Immature natural killer cell (primary cell): ENCODE results near the gene NUMB. TPM values are rescaled to one million over a fixed set of nuclear protein-coding genes. Genes with fewer than 3 reads are reported as not detected.

Experiments
- DNase-seq, 3 donors: peaks; one replicate each; pipeline ENCODE4 v3.0.0; 2022; ENCODE audit warnings: mixed read lengths in 1 of 3
- H3K27ac Mint-ChIP-seq, 6 donors: one replicate each; pipeline ENCODE4 v1.8.0; 2020; ENCODE audit warnings: mixed read lengths in 6 of 6, mild to moderate bottlenecking in 5 of 6, inconsistent platforms in 4 of 6, moderate library complexity in 3 of 6
- H3K27me3 Mint-ChIP-seq, 3 donors: one replicate each; pipeline ENCODE4 v1.8.0; 2020 to 2021; ENCODE audit warnings: low read depth in 3 of 3, mild to moderate bottlenecking in 3 of 3, mixed read lengths in 3 of 3, moderate library complexity in 3 of 3, inconsistent platforms in 1 of 3
- H3K36me3 Mint-ChIP-seq, 3 donors: one replicate each; pipeline ENCODE4 v1.8.0; 2020; ENCODE audit warnings: mixed read lengths in 3 of 3, inconsistent platforms in 2 of 3, mild to moderate bottlenecking in 2 of 3
- H3K4me1 Mint-ChIP-seq, 2 donors: one replicate each; pipeline ENCODE4 v1.8.0; 2020; ENCODE audit warnings: inconsistent platforms in 2 of 2, mild to moderate bottlenecking in 2 of 2, mixed read lengths in 2 of 2, moderate library complexity in 1 of 2
- H3K4me3 Mint-ChIP-seq, 5 donors: one replicate each; pipeline ENCODE4 v1.8.0; 2020; ENCODE audit warnings: mild to moderate bottlenecking in 5 of 5, mixed read lengths in 5 of 5, inconsistent platforms in 3 of 5, moderate library complexity in 3 of 5
- H3K9me3 Mint-ChIP-seq, 6 donors: one replicate each; pipeline ENCODE4 v1.8.0; 2020; ENCODE audit warnings: mild to moderate bottlenecking in 6 of 6, mixed read lengths in 6 of 6, inconsistent platforms in 4 of 6, moderate library complexity in 3 of 6
- polyA plus RNA-seq, 3 donors: library from polyadenylated mRNA; unstranded; fragments of 300-500 nt; fragmentation: Illumina TruSeq; gene quantifications; one replicate each; pipeline ENCODE4 v1.2.3, GENCODE V29; 2021

NUMB gene
- polyA plus RNA-seq, 3 donors from 2014 or later = 14.1 to 32.4 (median 17.7) TPM

DNA sequence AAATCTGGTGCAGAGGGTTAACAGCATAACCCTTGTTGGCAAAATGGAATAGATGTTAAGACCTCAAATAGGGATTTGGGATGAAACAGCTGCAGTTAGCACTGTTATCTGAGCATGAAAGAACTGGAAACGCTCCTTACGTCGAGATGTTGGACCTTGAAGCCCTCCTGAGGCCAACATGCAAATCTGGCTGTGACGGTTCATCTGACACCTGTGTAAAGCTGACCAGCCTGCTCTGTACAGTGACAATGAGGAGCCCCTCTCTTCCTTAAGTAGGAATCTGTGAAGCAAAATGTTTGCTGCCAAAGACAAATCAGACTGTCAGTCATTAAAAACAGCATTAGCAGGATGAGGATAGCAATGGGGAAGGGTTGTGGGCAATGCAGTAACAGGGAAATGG is 184.5 kb downstream of the NUMB start:
- H3K4me1 Mint-ChIP-seq = peaks cover 19 to 21% of the 10 kb centered on the region in 2 donors
- H3K36me3 Mint-ChIP-seq = peaks cover 0 to 13% (median 8%) of the 10 kb centered on the region in 3 donors
- H3K4me3 Mint-ChIP-seq = no peak overlapping the region
- no peaks in the 10 kb centered on the region for H3K27me3 Mint-ChIP-seq
- no peak overlapping the region for H3K27ac Mint-ChIP-seq
- DNase-seq = no peak
- no peaks in the 10 kb centered on the region for H3K9me3 Mint-ChIP-seq

DNA sequence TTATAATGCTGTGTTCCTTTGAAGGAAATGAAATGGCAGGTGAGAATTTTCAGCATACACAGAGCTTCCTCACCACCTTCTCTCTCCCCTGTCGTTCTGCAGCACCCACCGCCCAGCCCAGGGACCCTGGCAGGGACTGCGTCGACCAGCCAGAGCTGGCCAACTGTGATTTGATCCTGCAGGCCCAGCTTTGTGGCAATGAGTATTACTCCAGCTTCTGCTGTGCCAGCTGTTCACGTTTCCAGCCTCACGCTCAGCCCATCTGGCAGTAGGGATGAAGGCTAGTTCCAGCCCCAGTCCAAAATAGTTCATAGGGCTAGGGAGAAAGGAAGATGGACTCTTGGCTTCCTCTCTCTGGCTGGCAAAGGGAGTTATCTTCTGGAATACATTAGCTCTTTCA is 186.0 kb downstream of the NUMB start:
- Mint-ChIP-seq H3K27ac (no peak overlapping the region), H3K4me3 (no peak overlapping the region), H3K9me3 (no peaks in the 10 kb centered on the region)

DNA sequence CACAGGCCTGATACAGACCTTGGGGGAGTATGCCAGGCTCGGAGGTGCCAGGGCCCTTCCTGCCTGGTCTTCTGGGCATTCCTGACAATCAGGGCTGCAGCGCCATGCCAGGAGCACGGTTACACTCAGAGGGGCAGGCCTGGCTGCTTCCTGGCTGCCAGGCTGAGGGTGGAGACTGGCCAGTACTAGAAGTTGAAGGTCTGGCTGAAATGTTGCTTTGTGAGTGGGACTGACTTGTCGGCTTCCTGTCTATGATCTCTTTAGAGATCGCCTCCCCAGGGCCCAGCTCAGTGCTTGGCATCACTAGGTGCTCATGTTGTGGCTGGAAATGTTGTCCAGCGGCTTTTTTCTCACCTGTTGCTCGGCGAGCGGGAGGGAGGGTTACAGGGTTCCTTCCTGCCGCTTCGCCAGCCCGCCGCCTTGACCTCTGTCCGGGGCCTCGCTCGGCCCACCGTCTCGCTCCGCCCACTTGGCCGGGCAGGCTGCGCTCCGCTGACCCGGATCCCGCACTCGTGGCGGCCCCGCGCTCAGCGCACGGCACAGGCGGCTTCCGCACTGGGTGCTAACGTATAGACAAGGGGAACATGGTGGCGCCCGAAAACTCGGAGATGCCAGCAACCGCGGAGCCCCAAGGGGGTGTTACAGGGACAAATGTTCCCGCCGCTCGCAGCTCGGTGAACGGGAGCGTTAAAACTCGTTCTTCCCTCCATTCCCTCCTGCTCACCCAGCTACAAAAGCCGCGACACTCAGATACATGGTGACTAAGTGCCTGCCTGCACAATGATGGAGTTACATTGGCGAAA is 188.4 kb downstream of the NUMB start:
- H3K4me3 Mint-ChIP-seq = peak overlapping the region; percentile 69 to 90 (median 88)
- H3K36me3 Mint-ChIP-seq = no peaks in the 10 kb centered on the region
- H3K27me3 Mint-ChIP-seq = peaks cover 0 to 5% (median 1%) of the 10 kb centered on the region in 3 donors
- H3K27ac Mint-ChIP-seq = peak overlapping the region; percentile 31 to 88 (median 72)
- peak; percentile 14 to 21 (median 19) for DNase-seq
- peaks cover 19 to 22% of the 10 kb centered on the region in 2 donors for H3K4me1 Mint-ChIP-seq
- no peaks in the 10 kb centered on the region for H3K9me3 Mint-ChIP-seq

More for the DNA sequence above, 186.0 kb downstream of the NUMB start:
- DNase-seq = no peak
- peaks cover 0 to 5% (median 0%) of the 10 kb centered on the region in 3 donors for H3K27me3 Mint-ChIP-seq
- peaks cover 19 to 22% of the 10 kb centered on the region in 2 donors for H3K4me1 Mint-ChIP-seq
- H3K36me3 Mint-ChIP-seq = peaks cover 0 to 12% (median 8%) of the 10 kb centered on the region in 3 donors

DNA sequence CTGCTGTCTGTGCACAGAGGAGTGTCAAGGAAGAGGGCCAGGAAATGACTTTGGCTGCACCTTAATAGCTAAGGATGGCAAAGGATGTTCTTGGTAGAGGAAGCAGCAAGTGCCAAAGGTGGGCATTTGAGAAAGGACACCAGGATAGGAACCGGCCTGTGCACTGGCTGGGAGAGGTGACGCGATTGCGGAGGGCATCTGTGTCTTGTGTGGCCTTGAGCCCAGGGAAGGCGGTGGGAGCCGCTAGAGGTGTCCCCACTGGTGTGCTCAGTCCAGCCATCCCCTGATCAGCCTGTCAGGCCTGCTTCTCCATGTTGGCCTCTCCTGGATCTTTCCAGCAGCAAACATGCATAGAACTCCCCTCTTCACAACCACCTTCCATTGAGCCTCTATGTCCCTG is 190.9 kb downstream of the NUMB start:
- DNase-seq = no peak
- Mint-ChIP-seq H3K36me3 (no peaks in the 10 kb centered on the region), H3K4me1 (peaks cover 19 to 22% of the 10 kb centered on the region in 2 donors), H3K27ac (no peak overlapping the region), H3K9me3 (no peaks in the 10 kb centered on the region), H3K27me3 (peaks cover 0 to 5% (median 1%) of the 10 kb centered on the region in 3 donors), H3K4me3 (peak overlapping the region in 1 of 5 donors; percentile 18)

DNA sequence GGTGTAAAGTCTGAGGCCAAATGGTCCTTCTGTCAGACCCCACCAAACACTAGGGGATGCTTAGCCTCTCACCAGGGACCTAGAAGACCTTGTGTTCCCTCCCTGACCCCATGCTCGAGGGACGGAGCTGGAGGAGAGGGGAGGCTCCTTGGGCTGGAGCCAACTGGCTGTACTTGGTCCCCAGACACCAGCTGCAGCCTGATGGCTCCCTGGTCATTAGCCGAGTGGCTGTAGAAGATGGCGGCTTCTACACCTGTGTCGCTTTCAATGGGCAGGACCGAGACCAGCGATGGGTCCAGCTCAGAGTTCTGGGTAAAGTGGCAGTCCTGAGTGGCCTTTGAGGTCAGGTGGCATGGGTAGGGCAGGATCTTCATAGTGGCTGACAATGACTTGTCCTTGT is 192.0 kb downstream of the NUMB start:
- DNase-seq = no peak
- Mint-ChIP-seq H3K27me3 (peaks cover 0 to 5% (median 1%) of the 10 kb centered on the region in 3 donors), H3K9me3 (no peaks in the 10 kb centered on the region), H3K27ac (no peak overlapping the region), H3K4me1 (peaks cover 19 to 22% of the 10 kb centered on the region in 2 donors), H3K36me3 (no peaks in the 10 kb centered on the region), H3K4me3 (no peak overlapping the region)

DNA sequence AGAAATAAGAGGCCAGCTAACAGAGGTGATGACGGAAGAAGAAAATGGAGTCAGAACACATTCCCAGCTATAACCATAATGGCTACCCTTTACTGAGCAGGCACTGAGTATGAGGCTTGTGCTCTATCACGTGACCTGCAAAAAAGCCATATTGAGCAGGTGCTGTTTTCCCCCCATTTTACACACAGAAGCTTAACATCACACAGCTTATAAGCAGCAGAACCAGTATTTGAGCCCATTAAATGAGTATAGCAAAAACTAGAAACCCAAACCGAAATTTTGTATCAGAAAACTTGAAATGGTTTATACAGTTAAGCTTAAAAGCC is 192.7 kb downstream of the NUMB start:
- H3K36me3 Mint-ChIP-seq = no peaks in the 10 kb centered on the region
- H3K27me3 Mint-ChIP-seq = peaks cover 0 to 5% (median 1%) of the 10 kb centered on the region in 3 donors
- peaks cover 17 to 20% of the 10 kb centered on the region in 2 donors for H3K4me1 Mint-ChIP-seq
- H3K9me3 Mint-ChIP-seq = no peaks in the 10 kb centered on the region
- H3K27ac Mint-ChIP-seq = no peak overlapping the region
- H3K4me3 Mint-ChIP-seq = no peak overlapping the region
- no peak for DNase-seq

DNA sequence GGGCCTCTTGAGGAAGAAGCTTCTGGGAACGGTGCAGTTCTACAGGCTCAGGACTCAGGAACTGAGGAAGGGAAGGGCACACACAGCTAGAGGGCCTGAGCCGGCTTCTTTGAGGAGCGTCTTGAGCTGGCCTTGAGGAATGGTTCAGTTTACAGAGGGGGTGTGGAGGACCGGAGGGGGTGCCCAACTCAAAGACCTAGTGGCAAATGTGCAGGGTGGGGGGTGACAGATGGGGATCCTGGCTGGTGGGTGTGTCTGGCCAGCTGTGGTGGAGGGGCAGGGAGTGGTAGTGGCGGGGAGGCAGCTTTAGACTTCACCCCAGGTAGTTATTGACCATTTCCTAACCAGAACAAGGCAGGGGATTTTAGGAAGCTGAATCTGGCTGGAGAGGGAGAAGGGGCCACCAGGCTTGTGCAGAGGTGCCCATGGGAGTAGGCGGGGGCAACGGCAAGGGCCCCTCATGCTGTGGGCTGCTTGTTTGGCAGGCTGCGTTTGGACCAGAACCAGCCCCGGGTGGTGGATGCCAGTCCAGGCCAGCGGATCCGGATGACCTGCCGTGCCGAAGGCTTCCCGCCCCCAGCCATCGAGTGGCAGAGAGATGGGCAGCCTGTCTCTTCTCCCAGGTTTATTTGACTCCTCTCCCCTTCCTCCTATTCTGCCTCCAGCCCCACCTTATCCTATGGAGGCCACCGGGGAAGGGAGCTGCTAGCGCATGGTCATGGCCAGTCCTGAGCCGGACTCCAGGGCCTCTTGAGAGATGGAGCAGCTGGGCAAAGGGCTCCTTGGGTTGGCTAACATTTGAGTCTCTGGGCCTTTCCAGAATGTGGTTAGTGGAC is 193.2 kb downstream of the NUMB start:
- H3K9me3 Mint-ChIP-seq = no peaks in the 10 kb centered on the region
- peaks cover 0 to 5% (median 1%) of the 10 kb centered on the region in 3 donors for H3K27me3 Mint-ChIP-seq
- H3K4me3 Mint-ChIP-seq = no peak overlapping the region
- no peak for DNase-seq
- no peaks in the 10 kb centered on the region for H3K36me3 Mint-ChIP-seq
- H3K27ac Mint-ChIP-seq = no peak overlapping the region
- peaks cover 11 to 14% of the 10 kb centered on the region in 2 donors for H3K4me1 Mint-ChIP-seq

DNA sequence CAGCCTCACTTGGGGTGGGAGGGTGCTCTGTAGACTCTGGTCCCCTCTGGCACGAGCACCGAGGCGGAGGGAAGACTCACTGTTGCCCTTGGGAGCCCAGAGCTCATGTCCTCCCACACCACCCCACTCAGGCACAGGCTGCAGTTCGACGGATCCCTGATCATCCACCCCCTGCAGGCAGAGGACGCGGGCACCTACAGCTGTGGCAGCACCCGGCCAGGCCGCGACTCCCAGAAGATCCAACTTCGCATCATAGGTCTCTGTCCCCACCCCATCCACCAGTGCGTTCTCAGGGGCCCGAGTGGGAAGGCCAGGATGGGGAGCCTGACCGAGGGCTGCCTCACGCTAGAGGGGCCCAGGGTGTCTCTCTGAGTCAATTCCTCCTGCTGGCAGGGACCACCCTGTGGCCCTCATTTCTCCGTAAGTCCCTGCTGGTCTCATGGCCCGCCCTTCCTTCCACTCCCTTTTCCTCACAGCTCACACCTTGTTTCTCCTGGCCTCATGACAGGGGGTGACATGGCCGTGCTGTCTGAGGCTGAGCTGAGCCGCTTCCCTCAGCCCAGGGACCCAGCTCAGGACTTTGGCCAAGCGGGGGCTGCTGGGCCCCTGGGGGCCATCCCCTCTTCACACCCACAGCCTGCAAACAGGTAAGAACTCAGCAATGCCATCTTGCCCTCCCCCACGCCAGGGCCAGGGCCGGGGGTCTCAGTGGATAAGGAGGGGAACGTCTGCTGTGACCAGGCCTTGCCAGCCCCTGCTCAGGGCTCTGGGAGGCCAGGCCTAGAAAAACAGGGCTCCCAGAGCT is 194.1 kb downstream of the NUMB start:
- peaks cover 0 to 5% (median 1%) of the 10 kb centered on the region in 3 donors for H3K27me3 Mint-ChIP-seq
- DNase-seq = no peak
- H3K4me3 Mint-ChIP-seq = no peak overlapping the region
- peaks cover 5 to 7% of the 10 kb centered on the region in 2 donors for H3K4me1 Mint-ChIP-seq
- H3K27ac Mint-ChIP-seq = no peak overlapping the region
- H3K36me3 Mint-ChIP-seq = no peaks in the 10 kb centered on the region
- H3K9me3 Mint-ChIP-seq = no peaks in the 10 kb centered on the region

DNA sequence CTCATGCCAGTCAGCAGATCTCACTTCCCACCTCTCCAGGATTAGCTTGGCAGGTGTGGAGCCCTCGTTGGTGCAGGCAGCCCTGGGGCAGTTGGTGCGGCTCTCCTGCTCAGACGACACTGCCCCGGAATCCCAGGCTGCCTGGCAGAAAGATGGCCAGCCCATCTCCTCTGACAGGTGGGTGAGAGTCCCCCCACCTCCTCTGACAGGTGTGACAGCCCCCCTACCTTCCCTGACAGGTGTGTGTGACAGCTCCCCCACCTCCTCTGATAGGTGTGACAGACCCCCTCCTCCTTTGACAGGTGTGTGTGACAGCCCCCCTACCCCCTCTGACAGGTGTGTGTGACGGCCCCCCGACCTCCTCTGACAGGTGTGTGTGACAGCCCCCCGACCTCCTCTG is 194.7 kb downstream of the NUMB start:
- no peaks in the 10 kb centered on the region for H3K4me1 Mint-ChIP-seq
- H3K36me3 Mint-ChIP-seq = no peaks in the 10 kb centered on the region
- no peaks in the 10 kb centered on the region for H3K9me3 Mint-ChIP-seq
- H3K27ac Mint-ChIP-seq = no peak overlapping the region
- H3K27me3 Mint-ChIP-seq = peaks cover 0 to 5% (median 1%) of the 10 kb centered on the region in 3 donors
- H3K4me3 Mint-ChIP-seq = no peak overlapping the region
- DNase-seq = no peak

DNA sequence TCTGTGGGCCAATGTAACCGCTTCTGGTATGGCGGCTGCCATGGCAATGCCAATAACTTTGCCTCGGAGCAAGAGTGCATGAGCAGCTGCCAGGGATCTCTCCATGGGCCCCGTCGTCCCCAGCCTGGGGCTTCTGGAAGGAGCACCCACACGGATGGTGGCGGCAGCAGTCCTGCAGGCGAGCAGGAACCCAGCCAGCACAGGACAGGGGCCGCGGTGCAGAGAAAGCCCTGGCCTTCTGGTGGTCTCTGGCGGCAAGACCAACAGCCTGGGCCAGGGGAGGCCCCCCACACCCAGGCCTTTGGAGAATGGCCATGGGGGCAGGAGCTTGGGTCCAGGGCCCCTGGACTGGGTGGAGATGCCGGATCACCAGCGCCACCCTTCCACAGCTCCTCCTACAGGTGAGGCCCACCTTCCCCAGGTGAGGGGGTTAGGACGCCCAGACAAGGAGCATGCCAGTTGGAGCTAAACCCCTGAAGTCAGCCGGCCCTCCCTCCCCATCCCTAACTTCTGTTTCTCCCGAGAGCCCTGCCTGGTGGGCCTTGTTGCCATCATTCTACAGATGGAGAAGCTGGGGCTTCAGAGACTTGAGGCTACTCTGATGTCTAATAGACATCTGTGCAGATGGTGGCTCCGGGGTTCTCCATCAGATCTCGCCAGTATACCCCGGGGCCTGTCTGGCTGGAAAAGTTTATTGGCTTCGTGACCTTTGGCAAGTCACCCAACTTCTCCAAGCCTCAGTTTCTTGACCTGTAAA is 195.7 kb downstream of the NUMB start:
- no peak for DNase-seq

DNA sequence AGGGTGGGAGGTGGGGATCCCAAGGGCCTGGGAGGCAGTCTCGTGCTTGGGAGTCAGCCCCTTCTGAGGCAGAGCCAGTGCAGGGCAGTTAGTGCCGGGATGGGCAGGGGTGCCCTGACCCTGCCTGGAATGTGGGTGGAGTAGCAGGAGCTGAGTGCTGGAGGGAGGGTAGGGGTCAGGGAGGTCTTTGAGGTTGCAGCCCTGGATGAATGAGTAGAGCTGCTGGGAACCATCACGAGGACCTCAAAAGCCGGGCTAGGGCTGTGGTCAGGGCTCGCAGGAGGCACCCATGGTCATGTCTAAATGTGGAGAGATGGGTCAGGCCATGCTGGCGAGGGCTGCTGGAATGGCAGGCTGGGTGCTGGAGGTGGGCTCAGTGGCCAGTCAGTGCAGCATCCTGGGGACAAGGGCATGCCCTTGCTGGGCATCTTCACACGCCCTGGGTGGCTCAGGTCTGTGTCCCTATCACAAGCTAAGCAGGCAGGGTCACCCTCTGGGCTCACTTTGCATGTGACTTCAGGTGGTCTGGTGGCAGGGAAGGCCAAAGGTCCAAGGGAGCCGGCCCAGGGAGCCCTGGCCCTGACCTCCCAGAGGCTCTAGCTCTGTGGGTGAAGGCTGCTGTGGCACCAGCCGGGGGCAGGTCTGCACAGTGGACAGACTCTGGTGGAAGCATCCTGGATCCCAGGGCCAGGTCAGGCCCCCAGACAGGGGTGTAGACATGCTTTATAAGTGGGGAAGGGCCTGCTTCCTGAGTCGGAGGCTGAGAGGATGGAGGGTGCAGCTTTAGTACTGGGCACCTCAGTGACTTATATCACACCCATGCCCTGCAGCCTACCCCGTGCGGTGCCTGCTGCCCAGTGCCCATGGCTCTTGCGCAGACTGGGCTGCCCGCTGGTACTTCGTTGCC is 196.6 kb downstream of the NUMB start:
- Mint-ChIP-seq H3K4me1 (no peaks in the 10 kb centered on the region), H3K4me3 (no peak overlapping the region), H3K27ac (no peak overlapping the region), H3K9me3 (no peaks in the 10 kb centered on the region), H3K36me3 (no peaks in the 10 kb centered on the region), H3K27me3 (peaks cover 0 to under 1% (median 0%) of the 10 kb centered on the region in 3 donors)
- DNase-seq = no peak

More for the DNA sequence above, 195.7 kb downstream of the NUMB start:
- Mint-ChIP-seq H3K27me3 (peaks cover 0 to 1% (median 0%) of the 10 kb centered on the region in 3 donors), H3K36me3 (no peaks in the 10 kb centered on the region), H3K27ac (no peak overlapping the region), H3K9me3 (no peaks in the 10 kb centered on the region), H3K4me3 (no peak overlapping the region), H3K4me1 (no peaks in the 10 kb centered on the region)

DNA sequence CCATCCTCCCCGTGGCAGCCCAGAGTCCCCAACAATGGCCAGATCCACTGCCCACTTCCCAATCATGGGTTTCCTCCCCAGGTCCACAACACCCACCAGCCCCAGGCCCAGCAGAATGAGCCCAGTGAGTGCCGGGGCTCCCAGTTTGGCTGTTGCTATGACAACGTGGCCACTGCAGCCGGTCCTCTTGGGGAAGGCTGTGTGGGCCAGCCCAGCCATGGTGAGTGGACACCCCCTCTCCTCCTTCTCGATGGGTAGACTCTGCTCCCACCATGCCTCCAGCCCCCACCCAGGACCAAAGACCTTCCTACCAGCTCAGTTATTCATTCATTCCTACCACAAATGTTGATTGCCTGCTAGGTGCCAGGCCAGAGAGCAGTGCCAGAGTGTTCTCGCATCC is 197.3 kb downstream of the NUMB start:
- no peaks in the 10 kb centered on the region for H3K4me1 Mint-ChIP-seq
- no peak overlapping the region for H3K27ac Mint-ChIP-seq
- H3K4me3 Mint-ChIP-seq = no peak overlapping the region
- no peaks in the 10 kb centered on the region for H3K27me3 Mint-ChIP-seq
- H3K36me3 Mint-ChIP-seq = no peaks in the 10 kb centered on the region
- H3K9me3 Mint-ChIP-seq = no peaks in the 10 kb centered on the region
- no peak for DNase-seq
